ENCODE measurements around the gene CYP4F3.

The CYP4F3 gene

DNA sequence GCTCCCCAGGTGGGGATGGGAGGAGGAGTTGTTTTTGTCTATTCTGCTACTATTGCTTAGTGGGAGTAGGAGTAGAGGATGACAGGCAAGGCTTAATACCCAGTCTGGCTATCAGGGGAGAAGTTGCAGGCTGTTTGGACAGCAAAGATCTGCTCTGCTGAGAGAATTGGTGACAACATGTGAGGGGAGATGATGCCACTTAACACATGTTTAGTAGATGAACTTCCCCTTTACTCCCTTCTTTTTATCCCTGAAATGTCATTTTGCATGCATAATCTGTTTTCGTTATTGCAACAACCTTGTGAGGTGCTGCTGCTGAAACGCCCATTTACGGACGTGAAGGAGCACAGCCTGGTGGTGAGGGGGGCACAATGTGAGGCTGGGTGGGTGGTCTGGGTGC is 29.2 kb downstream of the CYP4F3 start:
- H3K4me3 ChIP-seq (ENCODE audit: low read depth, low read length) = no peak overlapping the region
- no peak for DNase-seq (ENCODE audit: low read depth)
- TF ChIP-seq, protein P1, sequence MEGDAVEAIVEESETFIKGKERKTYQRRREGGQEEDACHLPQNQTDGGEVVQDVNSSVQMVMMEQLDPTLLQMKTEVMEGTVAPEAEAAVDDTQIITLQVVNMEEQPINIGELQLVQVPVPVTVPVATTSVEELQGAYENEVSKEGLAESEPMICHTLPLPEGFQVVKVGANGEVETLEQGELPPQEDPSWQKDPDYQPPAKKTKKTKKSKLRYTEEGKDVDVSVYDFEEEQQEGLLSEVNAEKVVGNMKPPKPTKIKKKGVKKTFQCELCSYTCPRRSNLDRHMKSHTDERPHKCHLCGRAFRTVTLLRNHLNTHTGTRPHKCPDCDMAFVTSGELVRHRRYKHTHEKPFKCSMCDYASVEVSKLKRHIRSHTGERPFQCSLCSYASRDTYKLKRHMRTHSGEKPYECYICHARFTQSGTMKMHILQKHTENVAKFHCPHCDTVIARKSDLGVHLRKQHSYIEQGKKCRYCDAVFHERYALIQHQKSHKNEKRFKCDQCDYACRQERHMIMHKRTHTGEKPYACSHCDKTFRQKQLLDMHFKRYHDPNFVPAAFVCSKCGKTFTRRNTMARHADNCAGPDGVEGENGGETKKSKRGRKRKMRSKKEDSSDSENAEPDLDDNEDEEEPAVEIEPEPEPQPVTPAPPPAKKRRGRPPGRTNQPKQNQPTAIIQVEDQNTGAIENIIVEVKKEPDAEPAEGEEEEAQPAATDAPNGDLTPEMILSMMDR (IDR thresholded peaks at IDR 0.05; ENCODE audit: control insufficient read depth, extremely low read depth, insufficient read depth) = no peak

DNA sequence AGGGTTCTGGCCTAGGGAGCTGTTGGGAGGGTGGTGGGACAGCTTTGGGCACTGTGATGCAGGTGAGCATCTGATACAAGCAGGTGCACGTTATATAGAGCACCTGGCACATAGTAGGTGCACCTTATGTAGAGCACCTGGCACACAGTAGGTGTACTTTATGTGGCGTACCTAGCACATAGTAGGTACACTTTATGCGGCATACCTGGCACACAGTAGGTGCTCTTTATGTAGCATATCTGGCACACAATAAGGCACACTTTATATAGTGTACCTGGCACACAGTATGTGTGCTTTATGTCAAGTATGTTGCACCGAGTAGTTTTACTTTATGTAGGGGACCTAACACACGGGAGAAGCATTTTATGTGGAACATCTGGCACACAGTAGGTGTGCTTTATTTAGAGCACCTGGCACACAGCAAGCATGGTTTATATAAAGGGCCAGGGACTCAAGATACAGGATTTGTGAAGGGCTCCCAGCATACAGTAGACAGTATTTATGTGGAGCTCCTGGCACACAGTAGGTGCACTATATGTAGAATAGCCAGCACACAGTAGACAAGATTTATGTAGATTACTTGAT is 30.6 kb downstream of the CYP4F3 start:
- TF ChIP-seq, protein P1 (IDR thresholded peaks at IDR 0.05; ENCODE audit: control insufficient read depth, extremely low read depth, insufficient read depth) = no peak
- no peak overlapping the region for H3K4me3 ChIP-seq (ENCODE audit: low read depth, low read length)
- no peak for DNase-seq (ENCODE audit: low read depth)

DNA sequence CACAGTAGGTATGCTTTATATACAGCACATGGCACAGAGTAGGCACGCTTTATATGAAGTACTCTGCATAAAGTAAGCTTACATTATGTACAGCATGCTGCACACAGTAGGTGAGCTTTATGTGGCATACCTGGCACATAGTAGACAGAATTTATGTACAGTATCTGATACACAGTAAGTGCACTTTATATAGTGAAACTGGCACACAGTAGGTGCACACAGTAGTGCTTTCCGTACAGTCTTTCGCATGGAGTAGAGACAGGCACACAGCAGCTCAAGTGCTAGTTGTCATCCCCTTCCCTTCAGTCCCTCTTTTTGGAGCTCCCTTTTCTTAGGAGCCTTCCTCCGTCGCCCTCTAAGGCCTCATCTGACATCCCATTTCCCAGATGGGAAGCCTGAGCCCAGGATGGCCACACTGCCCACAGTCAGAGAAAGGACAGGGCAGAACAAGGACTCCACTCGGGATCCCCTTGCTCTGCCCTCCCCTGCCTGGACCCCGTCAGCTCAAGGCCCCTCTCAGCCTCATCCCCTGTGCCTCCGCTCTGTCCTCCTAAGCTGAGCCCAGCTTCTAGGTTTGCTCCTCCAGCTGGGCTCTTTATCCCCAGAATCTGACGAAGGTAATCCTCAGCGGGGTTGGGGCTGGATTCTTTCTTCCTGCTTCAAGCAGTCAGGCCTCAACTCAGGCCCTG is 31.3 kb downstream of the CYP4F3 start:
- TF ChIP-seq, protein P1 (IDR thresholded peaks at IDR 0.05; ENCODE audit: control insufficient read depth, extremely low read depth, insufficient read depth) = no peak
- no peak overlapping the region for H3K4me3 ChIP-seq (ENCODE audit: low read depth, low read length)
- DNase-seq (ENCODE audit: low read depth) = no peak

- TF ChIP-seq, protein P1 (IDR thresholded peaks at IDR 0.05; ENCODE audit: control insufficient read depth, extremely low read depth, insufficient read depth) = no peak
- no peak within 1 kb of the TSS for H3K4me3 ChIP-seq (ENCODE audit: low read depth, low read length)
- DNase-seq (ENCODE audit: low read depth) = peak; percentile 61
Measured at GRCh38 chr19:15672580-15673175, 32.0 kb downstream of the CYP4F3 start, which contains the start of gene CYP4F12. Gene CYP4F12 (plus strand): TSS chr19:15673087. CDS start chr19:15673530, 443 bp downstream.

GRCh38 chr19:15673176-15673654 is 32.5 kb downstream of the CYP4F3 start:
- DNase-seq (ENCODE audit: low read depth) = no peak
- TF ChIP-seq, protein P1 (IDR thresholded peaks at IDR 0.05; ENCODE audit: control insufficient read depth, extremely low read depth, insufficient read depth) = no peak
- no peak overlapping the region for H3K4me3 ChIP-seq (ENCODE audit: low read depth, low read length)

- TF ChIP-seq, protein P1 (IDR thresholded peaks at IDR 0.05; ENCODE audit: control insufficient read depth, extremely low read depth, insufficient read depth) = no peak
- H3K4me3 ChIP-seq (ENCODE audit: low read depth, low read length) = no peak overlapping the region
- DNase-seq (ENCODE audit: low read depth) = no peak
Measured at GRCh38 chr19:15675560-15675959, 34.9 kb downstream of the CYP4F3 start.
